Thyroid gland (tissue), 4 donors: ENCODE measurements around the gene RAB13.

Experiments
- POLR2A ChIP-seq, 2 donors: fragments of 450-650 bp; IDR thresholded peaks; one replicate each; pipeline ENCODE4 v1.6.1; 2017; ENCODE audit warnings: antibody characterized with exemption in 2 of 2, mild to moderate bottlenecking in 2 of 2, moderate library complexity in 1 of 2
- TF ChIP-seq, protein P1 (sequence below), 6 experiments: fragments of 200-600 bp in 3 of 6; fragments of 450-650 bp in 3 of 6; sonication (generic) in 3 of 6; IDR thresholded peaks; one replicate each; pipeline ENCODE4 v1.5.1; 2016 to 2019; ENCODE audit warnings: antibody characterized with exemption in 6 of 6, mild to moderate bottlenecking in 2 of 6, inconsistent platforms in 1 of 6, moderate library complexity in 1 of 6

DNA sequence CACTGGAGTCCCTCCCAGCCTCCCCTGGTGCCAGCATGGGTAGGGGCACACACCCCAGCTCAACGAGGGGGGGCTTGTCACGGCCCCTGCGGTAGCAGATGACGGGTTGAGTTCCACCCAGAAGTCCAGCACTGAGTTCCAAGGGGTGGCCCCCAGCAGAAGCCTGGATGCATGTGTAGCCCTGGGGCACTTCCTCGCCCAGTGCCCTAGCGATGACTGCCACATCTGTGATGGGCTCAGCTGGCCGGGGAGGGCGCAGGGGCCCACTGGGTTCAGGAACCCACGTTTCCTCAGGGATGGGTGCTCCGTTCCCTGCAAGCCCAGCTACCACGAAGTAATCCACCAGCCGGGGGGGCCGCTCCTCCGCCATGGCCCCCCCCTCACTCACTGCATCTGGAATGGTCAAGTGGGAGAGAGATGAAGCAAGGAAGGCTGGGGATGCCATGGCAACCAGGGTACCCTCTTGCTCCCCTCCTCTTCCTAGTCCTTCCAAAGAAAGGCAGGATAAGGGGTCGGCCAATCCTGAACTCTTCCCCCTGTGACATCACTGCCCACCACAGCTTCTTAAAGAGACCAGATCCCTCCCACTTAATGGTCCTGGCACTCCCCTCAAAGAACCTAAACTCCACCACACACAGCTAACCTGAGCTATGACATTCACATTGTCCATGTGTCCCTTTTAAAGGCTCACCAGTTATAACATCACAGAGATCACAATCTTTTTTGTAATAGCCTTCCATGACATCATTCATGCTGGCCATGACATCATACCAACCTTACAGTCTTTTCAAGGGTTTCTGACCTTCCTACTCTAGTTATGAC lies 41.9 kb downstream of the RAB13 start:
- TF ChIP-seq, protein P1, sequence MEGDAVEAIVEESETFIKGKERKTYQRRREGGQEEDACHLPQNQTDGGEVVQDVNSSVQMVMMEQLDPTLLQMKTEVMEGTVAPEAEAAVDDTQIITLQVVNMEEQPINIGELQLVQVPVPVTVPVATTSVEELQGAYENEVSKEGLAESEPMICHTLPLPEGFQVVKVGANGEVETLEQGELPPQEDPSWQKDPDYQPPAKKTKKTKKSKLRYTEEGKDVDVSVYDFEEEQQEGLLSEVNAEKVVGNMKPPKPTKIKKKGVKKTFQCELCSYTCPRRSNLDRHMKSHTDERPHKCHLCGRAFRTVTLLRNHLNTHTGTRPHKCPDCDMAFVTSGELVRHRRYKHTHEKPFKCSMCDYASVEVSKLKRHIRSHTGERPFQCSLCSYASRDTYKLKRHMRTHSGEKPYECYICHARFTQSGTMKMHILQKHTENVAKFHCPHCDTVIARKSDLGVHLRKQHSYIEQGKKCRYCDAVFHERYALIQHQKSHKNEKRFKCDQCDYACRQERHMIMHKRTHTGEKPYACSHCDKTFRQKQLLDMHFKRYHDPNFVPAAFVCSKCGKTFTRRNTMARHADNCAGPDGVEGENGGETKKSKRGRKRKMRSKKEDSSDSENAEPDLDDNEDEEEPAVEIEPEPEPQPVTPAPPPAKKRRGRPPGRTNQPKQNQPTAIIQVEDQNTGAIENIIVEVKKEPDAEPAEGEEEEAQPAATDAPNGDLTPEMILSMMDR (IDR thresholded peaks at IDR 0.05), result no peak
- no peak for TF ChIP-seq POLR2A (IDR thresholded peaks at IDR 0.05)
